ENCODE data around the gene EIPR1. TPM values are rescaled to one million over a fixed set of nuclear protein-coding genes. Genes with fewer than 3 reads are reported as not detected.
"Not testable (repeated sequence)": the region's sequence is repeated elsewhere in the genome, so short reads cannot be mapped to it uniquely, and the experiment has no call there.

The EIPR1 gene
- total RNA-seq, 1 experiment from 2014 or later = 40.4 TPM

- DNase-seq = peak; percentile 98
- Histone ChIP-seq H3K4me3 (ENCODE audit: low read length) (peak within 1 kb of the TSS; percentile 86), H3K9me2 (replicated peaks; ENCODE audit: insufficient read depth, low read length) (no peaks in the 10 kb centered on the region), H3K79me2 (ENCODE audit: low read length) (peaks cover 85% of the 10 kb centered on the region), H4K20me1 (ENCODE audit: insufficient read depth, low read depth, low read length) (no peaks in the 10 kb centered on the region), H3K4me2 (ENCODE audit: low read depth, low read length, poor library complexity, severe bottlenecking) (peak within 1 kb of the TSS; percentile 97), H3K9me3 (ENCODE audit: low read length) (no peaks in the 10 kb centered on the region), H3K9ac (ENCODE audit: low read length) (peak within 1 kb of the TSS; percentile 94), H2AFZ (ENCODE audit: low read length) (peak within 1 kb of the TSS; percentile 82), H3K36me3 (ENCODE audit: insufficient read depth, low read length) (peaks cover 16% of the 10 kb centered on the region), H3K27ac (ENCODE audit: low read length) (peak within 1 kb of the TSS; percentile 67; the same call in 1 of the 2 replicates), H3K27me3 (ENCODE audit: low read length) (no peaks in the 10 kb centered on the region), H3K4me1 (ENCODE audit: low read length) (peaks cover 37% of the 10 kb centered on the region)
These were observed 2.3 kb upstream of the EIPR1 start, which contains the start of gene TRAPPC12 for GRCh38 chr2:3379647-3380534. Gene TRAPPC12 (plus strand): TSS chr2:3379694. CDS start chr2:3387624, 7,930 bp downstream.

GRCh38 chr2:3379339-3379646 is 1.7 kb upstream of the EIPR1 start:
- peak overlapping the region; percentile 97 for H3K4me2 ChIP-seq (ENCODE audit: low read depth, low read length, poor library complexity, severe bottlenecking)
- peaks cover 37% of the 10 kb centered on the region for H3K4me1 ChIP-seq (ENCODE audit: low read length)
- H3K4me3 ChIP-seq (ENCODE audit: low read length) = peak overlapping the region; percentile 86
- H3K9ac ChIP-seq (ENCODE audit: low read length) = peak overlapping the region; percentile 94
- H3K9me2 ChIP-seq (replicated peaks; ENCODE audit: insufficient read depth, low read length) = no peaks in the 10 kb centered on the region
- H2AFZ ChIP-seq (ENCODE audit: low read length) = peak overlapping the region; percentile 82; the same call in 1 of the 2 replicates
- H3K27ac ChIP-seq (ENCODE audit: low read length) = peak overlapping the region; percentile 16; the same call in 1 of the 2 replicates
- H4K20me1 ChIP-seq (ENCODE audit: insufficient read depth, low read depth, low read length) = no peaks in the 10 kb centered on the region
- DNase-seq = no peak
- H3K27me3 ChIP-seq (ENCODE audit: low read length) = no peaks in the 10 kb centered on the region
- peaks cover 79% of the 10 kb centered on the region for H3K79me2 ChIP-seq (ENCODE audit: low read length)
- H3K9me3 ChIP-seq (ENCODE audit: low read length) = no peaks in the 10 kb centered on the region
- H3K36me3 ChIP-seq (ENCODE audit: insufficient read depth, low read length) = peaks cover 16% of the 10 kb centered on the region

DNA sequence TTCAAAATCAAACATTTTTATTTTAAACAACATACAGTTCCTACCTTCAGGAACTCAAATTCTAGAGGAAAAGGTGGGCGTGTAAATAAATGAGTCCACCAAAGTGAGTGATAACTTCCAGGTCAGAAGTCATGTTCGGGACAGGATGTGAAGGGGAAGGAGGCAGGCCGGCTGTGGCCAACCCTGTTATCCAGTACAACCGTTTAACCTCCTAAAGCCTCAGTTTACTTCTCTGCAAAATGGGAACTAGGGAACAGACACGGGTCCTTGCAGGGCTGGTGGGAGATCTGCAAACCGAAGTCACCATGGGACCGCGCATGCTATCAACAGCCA is 373 bp downstream of the EIPR1 start:
- peaks cover 14% of the 10 kb centered on the region for H3K36me3 ChIP-seq (ENCODE audit: insufficient read depth, low read length)
- H3K27me3 ChIP-seq (ENCODE audit: low read length) = no peaks in the 10 kb centered on the region
- peak overlapping the region; percentile 97 for H3K4me2 ChIP-seq (ENCODE audit: low read depth, low read length, poor library complexity, severe bottlenecking)
- H2AFZ ChIP-seq (ENCODE audit: low read length) = peak overlapping the region; percentile 62; the same call in 1 of the 2 replicates
- H3K9ac ChIP-seq (ENCODE audit: low read length) = peak overlapping the region; percentile 82
- peaks cover 37% of the 10 kb centered on the region for H3K4me1 ChIP-seq (ENCODE audit: low read length)
- no peaks in the 10 kb centered on the region for H3K9me2 ChIP-seq (replicated peaks; ENCODE audit: insufficient read depth, low read length)
- H3K4me3 ChIP-seq (ENCODE audit: low read length) = peak overlapping the region; percentile 86
- H4K20me1 ChIP-seq (ENCODE audit: insufficient read depth, low read depth, low read length) = no peaks in the 10 kb centered on the region
- DNase-seq = peak; percentile 81
- H3K9me3 ChIP-seq (ENCODE audit: low read length) = no peaks in the 10 kb centered on the region
- H3K79me2 ChIP-seq (ENCODE audit: low read length) = peaks cover 67% of the 10 kb centered on the region
- peak overlapping the region; percentile 20; the same call in 1 of the 2 replicates for H3K27ac ChIP-seq (ENCODE audit: low read length)

GRCh38 chr2:3376821-3377220 is 797 bp downstream of the EIPR1 start:
- Histone ChIP-seq H3K79me2 (ENCODE audit: low read length) (peaks cover 63% of the 10 kb centered on the region), H2AFZ (ENCODE audit: low read length) (no peak overlapping the region), H3K27ac (ENCODE audit: low read length) (peak overlapping the region; percentile 20; the same call in 1 of the 2 replicates)

DNA sequence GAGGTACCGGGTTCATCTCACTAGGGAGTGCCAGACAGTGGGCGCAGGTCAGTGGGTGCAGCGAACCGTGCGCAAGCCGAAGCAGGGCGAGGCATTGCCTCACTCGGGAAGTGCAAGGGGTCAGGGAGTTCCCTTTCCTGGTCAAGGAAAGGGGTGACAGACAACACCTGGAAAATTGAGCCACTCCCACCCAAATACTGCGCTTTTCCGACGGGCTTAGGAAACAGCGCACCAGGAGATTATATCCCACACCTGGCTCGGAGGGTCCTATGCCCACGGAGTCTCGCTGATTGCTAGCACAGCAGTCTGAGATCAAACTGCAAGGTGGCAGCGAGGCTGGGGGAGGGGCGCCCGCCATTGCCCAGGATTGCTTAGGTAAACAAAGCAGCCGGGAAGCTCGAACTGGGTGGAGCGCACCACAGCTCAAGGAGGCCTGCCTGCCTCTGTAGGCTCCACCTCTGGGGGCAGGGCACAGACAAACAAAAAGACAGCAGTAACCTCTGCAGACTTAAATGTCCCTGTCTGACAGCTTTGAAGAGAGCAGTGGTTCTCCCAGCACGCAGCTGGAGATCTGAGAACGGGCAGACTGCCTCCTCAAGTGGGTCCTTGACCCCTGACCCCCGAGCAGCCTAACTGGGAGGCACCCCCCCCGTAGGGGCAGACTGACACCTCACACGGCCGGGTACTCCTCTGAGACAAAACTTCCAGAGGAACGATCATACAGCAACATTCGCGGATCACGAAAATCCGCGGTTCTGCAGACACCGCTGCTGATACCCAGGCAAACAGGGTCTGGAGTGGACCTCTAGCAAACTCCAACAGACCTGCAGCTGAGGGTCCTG is 8.1 kb downstream of the EIPR1 start:
- not testable (repeated sequence) for H3K4me2 ChIP-seq (ENCODE audit: low read depth, low read length, poor library complexity, severe bottlenecking); H3K9ac ChIP-seq (ENCODE audit: low read length); H3K4me1 ChIP-seq (ENCODE audit: low read length); H3K9me2 ChIP-seq (replicated peaks; ENCODE audit: insufficient read depth, low read length); H4K20me1 ChIP-seq (ENCODE audit: insufficient read depth, low read depth, low read length); H3K4me3 ChIP-seq (ENCODE audit: low read length); H3K27ac ChIP-seq (ENCODE audit: low read length); DNase-seq; H3K27me3 ChIP-seq (ENCODE audit: low read length); H3K9me3 ChIP-seq (ENCODE audit: low read length); H3K36me3 ChIP-seq (ENCODE audit: insufficient read depth, low read length); H2AFZ ChIP-seq (ENCODE audit: low read length)
- H3K79me2 ChIP-seq (ENCODE audit: low read length) = peaks cover 49% of the 10 kb centered on the region

More at GRCh38 chr2:3376821-3377220, 797 bp downstream of the EIPR1 start:
- Histone ChIP-seq H3K9ac (ENCODE audit: low read length) (peak overlapping the region; percentile 82), H3K4me1 (ENCODE audit: low read length) (peaks cover 37% of the 10 kb centered on the region), H3K36me3 (ENCODE audit: insufficient read depth, low read length) (peaks cover 12% of the 10 kb centered on the region), H3K4me2 (ENCODE audit: low read depth, low read length, poor library complexity, severe bottlenecking) (peak overlapping the region; percentile 97), H4K20me1 (ENCODE audit: insufficient read depth, low read depth, low read length) (no peaks in the 10 kb centered on the region), H3K9me2 (replicated peaks; ENCODE audit: insufficient read depth, low read length) (no peaks in the 10 kb centered on the region), H3K4me3 (ENCODE audit: low read length) (peak overlapping the region; percentile 86), H3K27me3 (ENCODE audit: low read length) (no peaks in the 10 kb centered on the region), H3K9me3 (ENCODE audit: low read length) (no peaks in the 10 kb centered on the region)
- DNase-seq = no peak

DNA sequence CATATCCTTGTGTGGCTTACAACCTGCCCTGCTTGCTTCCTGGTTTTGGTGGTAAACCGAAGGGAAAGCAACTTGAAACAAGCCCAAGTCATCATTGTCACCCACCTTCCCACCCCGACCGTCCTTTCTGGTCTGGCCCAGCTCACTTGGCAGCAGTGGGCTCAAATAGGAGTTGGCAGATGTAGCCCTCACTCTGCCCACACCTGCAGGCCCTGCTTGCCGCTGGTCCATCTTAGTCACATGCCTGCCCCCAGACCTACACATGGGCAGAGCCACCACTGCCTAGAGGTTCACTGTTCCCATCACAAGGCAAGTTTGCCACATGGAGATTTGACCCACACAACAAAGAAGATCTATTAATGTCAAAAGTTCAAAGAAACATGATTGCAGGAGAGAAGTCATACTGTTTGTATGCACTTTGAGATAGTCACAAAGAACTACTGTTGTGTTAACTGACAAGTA is 9.3 kb downstream of the EIPR1 start:
- Histone ChIP-seq H2AFZ (ENCODE audit: low read length) (no peak overlapping the region), H3K27me3 (ENCODE audit: low read length) (no peaks in the 10 kb centered on the region), H3K9me2 (replicated peaks; ENCODE audit: insufficient read depth, low read length) (no peaks in the 10 kb centered on the region), H4K20me1 (ENCODE audit: insufficient read depth, low read depth, low read length) (no peaks in the 10 kb centered on the region; the same call in 1 of the 2 replicates), H3K4me1 (ENCODE audit: low read length) (peaks cover 4% of the 10 kb centered on the region; the same call in 1 of the 2 replicates), H3K36me3 (ENCODE audit: insufficient read depth, low read length) (no peaks in the 10 kb centered on the region), H3K79me2 (ENCODE audit: low read length) (peaks cover 60% of the 10 kb centered on the region), H3K9me3 (ENCODE audit: low read length) (no peaks in the 10 kb centered on the region), H3K27ac (ENCODE audit: low read length) (no peak overlapping the region), H3K4me3 (ENCODE audit: low read length) (no peak overlapping the region), H3K4me2 (ENCODE audit: low read depth, low read length, poor library complexity, severe bottlenecking) (no peak overlapping the region), H3K9ac (ENCODE audit: low read length) (no peak overlapping the region)
- DNase-seq = no peak

DNA sequence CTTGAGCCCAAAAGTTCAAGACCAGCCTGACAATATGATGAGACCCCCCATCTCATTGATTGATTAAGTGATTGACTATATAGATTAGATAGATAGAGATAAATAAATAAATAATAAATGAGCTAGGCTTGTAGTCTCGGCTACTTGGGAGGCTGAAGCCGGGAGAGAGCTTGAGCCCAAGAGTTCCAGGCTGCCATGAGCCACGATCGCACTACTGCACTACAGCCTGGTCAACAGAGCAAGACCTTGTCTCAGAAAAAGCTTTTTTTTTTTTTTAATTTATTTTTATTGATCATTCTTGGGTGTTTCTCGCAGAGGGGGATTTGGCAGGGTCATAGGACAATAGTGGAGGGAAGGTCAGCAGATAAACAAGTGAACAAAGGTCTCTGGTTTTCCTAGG is 12.4 kb downstream of the EIPR1 start:
- Histone ChIP-seq H3K79me2 (ENCODE audit: low read length) (peaks cover 86% of the 10 kb centered on the region), H3K9ac (ENCODE audit: low read length) (no peak overlapping the region), H3K27me3 (ENCODE audit: low read length) (no peaks in the 10 kb centered on the region), H2AFZ (ENCODE audit: low read length) (no peak overlapping the region), H3K4me1 (ENCODE audit: low read length) (peaks cover 32% of the 10 kb centered on the region), H3K4me3 (ENCODE audit: low read length) (no peak overlapping the region), H3K9me2 (replicated peaks; ENCODE audit: insufficient read depth, low read length) (no peaks in the 10 kb centered on the region), H3K36me3 (ENCODE audit: insufficient read depth, low read length) (no peaks in the 10 kb centered on the region), H4K20me1 (ENCODE audit: insufficient read depth, low read depth, low read length) (peaks cover 5% of the 10 kb centered on the region), H3K9me3 (ENCODE audit: low read length) (no peaks in the 10 kb centered on the region), H3K27ac (ENCODE audit: low read length) (no peak overlapping the region), H3K4me2 (ENCODE audit: low read depth, low read length, poor library complexity, severe bottlenecking) (no peak overlapping the region)
- no peak for DNase-seq
